Fibroblast of lung (primary cell): Measurements from ENCODE around the gene ALKBH3. TPM values are rescaled to one million over a fixed set of nuclear protein-coding genes. Genes with fewer than 3 reads are reported as not detected.

Source experiments
- DNase-seq, 2 donors: peaks; one replicate each; pipeline versions ENCODE4 v3.0.0 to v3.0.0-alpha.2; 2010; ENCODE audit warnings: low read depth in 2 of 2
- H2AFZ ChIP-seq: 2 replicates; pipeline ENCODE4 v1.5.1; 2012; ENCODE audit warnings: low read length, control low read depth, inconsistent platforms
- H3K27ac ChIP-seq: 2 replicates; pipeline ENCODE4 v1.5.1; 2011; ENCODE audit warnings: low read length, control low read depth; ENCODE audit not compliant: insufficient read depth
- H3K27me3 ChIP-seq: 2 replicates; pipeline ENCODE4 v1.5.1; 2011; ENCODE audit warnings: mild to moderate bottlenecking, low read length; ENCODE audit not compliant: control insufficient read depth, insufficient read depth
- H3K36me3 ChIP-seq: 2 replicates; pipeline ENCODE4 v1.5.1; 2011; ENCODE audit warnings: low read length; ENCODE audit not compliant: control insufficient read depth, insufficient read depth
- H3K4me1 ChIP-seq: 2 replicates; pipeline ENCODE4 v1.5.1; 2011; ENCODE audit warnings: low read length; ENCODE audit not compliant: control insufficient read depth, insufficient read depth; ENCODE audit errors: extremely low read depth
- H3K4me2 ChIP-seq: 2 replicates; pipeline ENCODE4 v1.5.1; 2011; ENCODE audit warnings: low read length, control low read depth; ENCODE audit not compliant: insufficient read depth; ENCODE audit errors: extremely low read depth
- H3K4me3 ChIP-seq, 4 experiments: fragments of 200-600 bp in 1 of 4; sonication (generic) in 1 of 4; replicated peaks in 1 of 4; 2 replicates each; pipeline ENCODE4 v1.5.1; 2011 to 2016; ENCODE audit warnings: low read length in 4 of 4, low read depth in 3 of 4, mild to moderate bottlenecking in 3 of 4, control low read depth in 2 of 4, inconsistent platforms in 1 of 4, mixed read lengths in 1 of 4; ENCODE audit not compliant: insufficient read depth in 1 of 4; ENCODE audit errors: control extremely low read depth in 1 of 4
- H3K79me2 ChIP-seq: 2 replicates; pipeline ENCODE4 v1.5.1; 2012; ENCODE audit warnings: mild to moderate bottlenecking, low read length, inconsistent platforms; ENCODE audit not compliant: control insufficient read depth, insufficient read depth
- H3K9ac ChIP-seq: 2 replicates; pipeline ENCODE4 v1.5.1; 2011; ENCODE audit warnings: mild to moderate bottlenecking, low read length, control low read depth; ENCODE audit not compliant: insufficient read depth
- H3K9me3 ChIP-seq: 2 replicates; pipeline ENCODE4 v1.5.1; 2012; ENCODE audit warnings: low read depth, low read length; ENCODE audit not compliant: control insufficient read depth, insufficient read depth
- H4K20me1 ChIP-seq: 2 replicates; pipeline ENCODE4 v1.5.1; 2011; ENCODE audit warnings: low read length; ENCODE audit not compliant: control insufficient read depth, insufficient read depth; ENCODE audit errors: extremely low read depth
- EZH2 ChIP-seq: IDR thresholded peaks from 2 replicates; pipeline ENCODE4 v1.5.1; 2012; ENCODE audit warnings: low read length, control low read depth, mild to moderate bottlenecking; ENCODE audit errors: missing control alignments
- polyA plus RNA-seq, 2 donors: library from polyadenylated mRNA; depleted of rRNA in 1 of 2; stranded (reverse) in 1 of 2; unstranded in 1 of 2; fragments of >200 nt; gene quantifications; 2 replicates each; pipeline ENCODE4 v1.2.1, GENCODE V29; 2011 to 2012; ENCODE audit warnings: missing spikeins in 1 of 2
- total RNA-seq: library from RNA; depleted of rRNA; stranded (reverse); fragments of >200 nt; gene quantifications from 2 replicates; pipeline ENCODE4 v1.2.1, GENCODE V29; 2014
- TF ChIP-seq, protein P1 (sequence below), 2 donors: IDR thresholded peaks in 1 of 2; conservative IDR thresholded peaks in 1 of 2; 1 replicate in 1 of 2; 2 replicates in 1 of 2; pipeline ENCODE4 v1.5.1; 2011 to 2012; ENCODE audit warnings: low read length in 2 of 2, control low read depth in 1 of 2, inconsistent platforms in 1 of 2, low read depth in 1 of 2, mild to moderate bottlenecking in 1 of 2

Gene ALKBH3
- total and polyA plus RNA-seq, 2 donors (not counting 1 experiment from before 2014, with no cell fraction given) = 39.0 to 56.1 TPM

GRCh38 chr11:43968719-43969118, 88.1 kb downstream of the ALKBH3 start:
- Histone ChIP-seq H3K27me3 (peaks cover 4% of the 10 kb centered on the region), H3K9ac (no peak overlapping the region)

GRCh38 chr11:43969543-43969942, 88.9 kb downstream of the ALKBH3 start:
- DNase-seq = no peak
- H3K4me2 ChIP-seq = no peak overlapping the region
- peaks cover 2% of the 10 kb centered on the region for H3K4me1 ChIP-seq
- no peaks in the 10 kb centered on the region for H3K9me3 ChIP-seq
- H3K27me3 ChIP-seq = peaks cover 4% of the 10 kb centered on the region
- no peaks in the 10 kb centered on the region for H4K20me1 ChIP-seq
- H3K4me3 ChIP-seq = no peak overlapping the region
- no peaks in the 10 kb centered on the region for H3K36me3 ChIP-seq
- TF ChIP-seq EZH2 = no peak
- TF ChIP-seq, protein P1, sequence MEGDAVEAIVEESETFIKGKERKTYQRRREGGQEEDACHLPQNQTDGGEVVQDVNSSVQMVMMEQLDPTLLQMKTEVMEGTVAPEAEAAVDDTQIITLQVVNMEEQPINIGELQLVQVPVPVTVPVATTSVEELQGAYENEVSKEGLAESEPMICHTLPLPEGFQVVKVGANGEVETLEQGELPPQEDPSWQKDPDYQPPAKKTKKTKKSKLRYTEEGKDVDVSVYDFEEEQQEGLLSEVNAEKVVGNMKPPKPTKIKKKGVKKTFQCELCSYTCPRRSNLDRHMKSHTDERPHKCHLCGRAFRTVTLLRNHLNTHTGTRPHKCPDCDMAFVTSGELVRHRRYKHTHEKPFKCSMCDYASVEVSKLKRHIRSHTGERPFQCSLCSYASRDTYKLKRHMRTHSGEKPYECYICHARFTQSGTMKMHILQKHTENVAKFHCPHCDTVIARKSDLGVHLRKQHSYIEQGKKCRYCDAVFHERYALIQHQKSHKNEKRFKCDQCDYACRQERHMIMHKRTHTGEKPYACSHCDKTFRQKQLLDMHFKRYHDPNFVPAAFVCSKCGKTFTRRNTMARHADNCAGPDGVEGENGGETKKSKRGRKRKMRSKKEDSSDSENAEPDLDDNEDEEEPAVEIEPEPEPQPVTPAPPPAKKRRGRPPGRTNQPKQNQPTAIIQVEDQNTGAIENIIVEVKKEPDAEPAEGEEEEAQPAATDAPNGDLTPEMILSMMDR (conservative IDR thresholded peaks at IDR 0.05 in 1 of 2, IDR thresholded peaks at IDR 0.05 in 1 of 2; ENCODE audit: low read depth in 1 of 2, low read length in 2 of 2) = no peak
- no peak overlapping the region for H3K9ac ChIP-seq
- H3K79me2 ChIP-seq = no peaks in the 10 kb centered on the region
- no peak overlapping the region for H3K27ac ChIP-seq
- H2AFZ ChIP-seq = no peak overlapping the region

More at GRCh38 chr11:43968719-43969118, 88.1 kb downstream of the ALKBH3 start:
- no peak overlapping the region for H3K27ac ChIP-seq
- H3K4me3 ChIP-seq = no peak overlapping the region
- TF ChIP-seq, protein P1 (conservative IDR thresholded peaks at IDR 0.05 in 1 of 2, IDR thresholded peaks at IDR 0.05 in 1 of 2; ENCODE audit: low read depth in 1 of 2, low read length in 2 of 2) = no peak
- no peak for TF ChIP-seq EZH2
- no peak overlapping the region for H3K4me2 ChIP-seq
- no peaks in the 10 kb centered on the region for H4K20me1 ChIP-seq
- no peaks in the 10 kb centered on the region for H3K79me2 ChIP-seq
- H3K4me1 ChIP-seq = peaks cover 2% of the 10 kb centered on the region
- H3K9me3 ChIP-seq = no peaks in the 10 kb centered on the region
- DNase-seq = no peak
- H2AFZ ChIP-seq = no peak overlapping the region
- no peaks in the 10 kb centered on the region for H3K36me3 ChIP-seq

Other genes with a start within 250 kb of the ALKBH3 start
- 54.2 and 122 TPM in 2 replicates for gene HSD17B12, start 200.1 kb upstream of the ALKBH3 start, total RNA-seq
- gene HSD17B12, start 200.1 kb upstream of the ALKBH3 start, polyA plus RNA-seq = 86.7 and 95.4 TPM in 2 replicates
- gene C11orf96, start 61.8 kb downstream of the ALKBH3 start, total RNA-seq = 5.6 and 8.4 TPM in 2 replicates
- gene C11orf96, start 61.8 kb downstream of the ALKBH3 start, polyA plus RNA-seq = 0.80 and 2.5 TPM in 2 replicates
- gene ACCSL, start 167.2 kb downstream of the ALKBH3 start, total RNA-seq = not detected in 2 replicates
- not detected in 2 replicates for gene ACCSL, start 167.2 kb downstream of the ALKBH3 start, polyA plus RNA-seq
- 8.2 and 14.2 TPM in 2 replicates for gene ACCS, start 185.4 kb downstream of the ALKBH3 start, total RNA-seq
- gene ACCS, start 185.4 kb downstream of the ALKBH3 start, polyA plus RNA-seq = 3.6 and 13.7 TPM in 2 replicates
- gene EXT2, start 214.8 kb downstream of the ALKBH3 start, total RNA-seq = 133 and 177 TPM in 2 replicates
- gene EXT2, start 214.8 kb downstream of the ALKBH3 start, polyA plus RNA-seq = 111 and 114 TPM in 2 replicates